IMR-90 (cell line): Measurements from ENCODE around the gene CD96. TPM values are rescaled to one million over a fixed set of nuclear protein-coding genes. Genes with fewer than 3 reads are reported as not detected.

Experiments used
- ATAC-seq: fragments of 200-7000 bp; cut with Tn5 transposase; 2 replicates; pipeline ENCODE4 v1.9.1; 2020; ENCODE audit warnings: low read depth, mild to moderate bottlenecking, moderate library complexity
- BruUV-seq: library from RNA; stranded (reverse); fragments of 400-500 nt; replicated peaks from 2 replicates; lab custom pipeline; 2021; lab: Mats Ljungman, UMichigan
- CTCF ChIA-PET: fragments of 300-600 bp; formaldehyde crosslinking; extraction: SDS; loops from one replicate; lab custom pipeline; 2021; ENCODE audit warnings: antibody characterized with exemption; lab: Yijun Ruan, JAX
- POLR2A ChIA-PET: fragments of 300-600 bp; sonication (Branson Sonifier 250); formaldehyde crosslinking; loops from one replicate; lab custom pipeline; 2022; ENCODE audit warnings: antibody characterized with exemption; ENCODE audit not compliant: unreplicated experiment; lab: Charles Lee
- DNase-seq: peaks from one replicate; pipeline ENCODE4 v3.0.0; 2013
- H2AFZ ChIP-seq: replicated peaks from 2 replicates; pipeline ENCODE3; 2013; ENCODE audit warnings: low read length, mild to moderate bottlenecking; ENCODE audit not compliant: poor library complexity
- H2AK5ac ChIP-seq: 2 replicates; pipeline ENCODE4 v1.6.1; 2013; ENCODE audit warnings: low read depth, low read length, inconsistent platforms
- H2AK9ac ChIP-seq: replicated peaks from 2 replicates; pipeline ENCODE3; 2013; ENCODE audit warnings: mild to moderate bottlenecking, low read depth, low read length, moderate library complexity; ENCODE audit not compliant: poor library complexity
- H2BK120ac ChIP-seq: 2 replicates; pipeline ENCODE4 v1.6.1; 2013; ENCODE audit warnings: low read depth, low read length, inconsistent platforms
- H2BK15ac ChIP-seq: 3 replicates; pipeline ENCODE4 v1.6.1; 2013; ENCODE audit warnings: low read depth, low read length, inconsistent platforms
- H2BK20ac ChIP-seq: 2 replicates; pipeline ENCODE4 v1.6.1; 2013; ENCODE audit warnings: low read depth, mild to moderate bottlenecking, inconsistent platforms, low read length, moderate library complexity
- H2BK5ac ChIP-seq: 2 replicates; pipeline ENCODE4 v1.6.1; 2013; ENCODE audit warnings: mild to moderate bottlenecking, low read depth, low read length, inconsistent platforms; ENCODE audit not compliant: poor library complexity, severe bottlenecking
- H3K14ac ChIP-seq: replicated peaks from 2 replicates; pipeline ENCODE4 v1.6.1; 2013; ENCODE audit warnings: low read depth, low read length, inconsistent platforms
- H3K18ac ChIP-seq: 2 replicates; pipeline ENCODE4 v1.6.1; 2013; ENCODE audit warnings: low read depth, low read length, control low read depth
- H3K23ac ChIP-seq: 2 replicates; pipeline ENCODE4 v1.6.1; 2013; ENCODE audit warnings: low read depth, low read length, inconsistent platforms
- H3K27ac ChIP-seq: 2 replicates; pipeline ENCODE4 v1.5.1; 2013; ENCODE audit warnings: mild to moderate bottlenecking, control low read depth, low read length; ENCODE audit not compliant: insufficient read depth
- H3K27me3 ChIP-seq: 2 replicates; pipeline ENCODE4 v1.6.1; 2013; ENCODE audit warnings: low read length; ENCODE audit not compliant: control insufficient read depth, insufficient read depth
- H3K36me3 ChIP-seq: 2 replicates; pipeline ENCODE4 v1.6.1; 2013; ENCODE audit warnings: low read length, mixed read lengths; ENCODE audit not compliant: control insufficient read depth, insufficient read depth
- H3K4ac ChIP-seq: 2 replicates; pipeline ENCODE4 v1.6.1; 2013; ENCODE audit warnings: low read depth, low read length, inconsistent platforms
- H3K4me1 ChIP-seq: 2 replicates; pipeline ENCODE4 v1.6.1; 2013; ENCODE audit warnings: low read length, mixed read lengths; ENCODE audit not compliant: control insufficient read depth, insufficient read depth
- H3K4me2 ChIP-seq: 2 replicates; pipeline ENCODE4 v1.6.1; 2013; ENCODE audit warnings: low read depth, mild to moderate bottlenecking, control low read depth, low read length, moderate library complexity
- H3K4me3 ChIP-seq: 2 replicates; pipeline ENCODE4 v1.5.1; 2013; ENCODE audit warnings: low read depth, mild to moderate bottlenecking, control low read depth, low read length, moderate library complexity; ENCODE audit not compliant: insufficient read depth
- H3K56ac ChIP-seq: 2 replicates; pipeline ENCODE4 v1.6.1; 2013; ENCODE audit warnings: low read length, inconsistent platforms; ENCODE audit not compliant: insufficient read depth; ENCODE audit errors: extremely low read depth
- H3K79me1 ChIP-seq, 2 experiments: 2 replicates each; pipeline ENCODE4 v1.6.1; 2013; ENCODE audit warnings: low read length in 2 of 2, inconsistent platforms in 1 of 2, low read depth in 1 of 2
- H3K9ac ChIP-seq: 2 replicates; pipeline ENCODE4 v1.6.1; 2013; ENCODE audit warnings: low read depth, low read length, control low read depth
- H3K9me1 ChIP-seq: 2 replicates; pipeline ENCODE4 v1.6.1; 2013; ENCODE audit warnings: low read length, inconsistent platforms; ENCODE audit not compliant: insufficient read depth
- H3K9me3 ChIP-seq: 2 replicates; pipeline ENCODE4 v1.6.1; 2013; ENCODE audit warnings: low read length; ENCODE audit not compliant: control insufficient read depth, insufficient read depth
- H4K20me1 ChIP-seq: 2 replicates; pipeline ENCODE4 v1.6.1; 2013; ENCODE audit warnings: low read length, inconsistent platforms; ENCODE audit not compliant: insufficient read depth
- H4K5ac ChIP-seq: 2 replicates; pipeline ENCODE4 v1.6.1; 2013; ENCODE audit warnings: mild to moderate bottlenecking, low read depth, low read length, control low read depth
- H4K8ac ChIP-seq, 2 experiments: 2 replicates each; pipeline ENCODE4 v1.6.1; 2013; ENCODE audit warnings: low read depth in 2 of 2, low read length in 2 of 2, control low read depth in 1 of 2, inconsistent platforms in 1 of 2
- H4K91ac ChIP-seq: 2 replicates; pipeline ENCODE4 v1.6.1; 2013; ENCODE audit warnings: low read depth, low read length, inconsistent platforms; ENCODE audit not compliant: insufficient read depth
- BHLHE40 ChIP-seq: fragments of 150-350 bp; IDR thresholded peaks from 2 replicates; pipeline ENCODE4 v1.6.1; 2016; ENCODE audit warnings: mild to moderate bottlenecking, low read depth, low read length
- CEBPB ChIP-seq: IDR thresholded peaks from 2 replicates; pipeline ENCODE4 v1.6.1; 2012; ENCODE audit warnings: low read depth, low read length, improper control_type of control experiment
- CHD1 ChIP-seq: IDR thresholded peaks from 2 replicates; pipeline ENCODE4 v1.6.1; 2012; ENCODE audit warnings: low read depth, low read length, improper control_type of control experiment
- CTCF ChIP-seq: conservative IDR thresholded peaks from 2 replicates; pipeline ENCODE4 v1.5.1; 2012; ENCODE audit warnings: mild to moderate bottlenecking, low read depth, low read length, improper control_type of control experiment
- ELK1 ChIP-seq: fragments of 150-350 bp; IDR thresholded peaks from 2 replicates; pipeline ENCODE4 v1.6.1; 2016; ENCODE audit warnings: low read depth, mild to moderate bottlenecking, low read length, moderate library complexity, borderline replicate concordance
- FOS ChIP-seq: fragments of 150-350 bp; IDR thresholded peaks from 2 replicates; pipeline ENCODE4 v1.6.1; 2016; ENCODE audit warnings: low read depth, low read length
- MAFK ChIP-seq: IDR thresholded peaks from 2 replicates; pipeline ENCODE4 v1.6.1; 2012; ENCODE audit warnings: low read depth, low read length, improper control_type of control experiment
- MAZ ChIP-seq: IDR thresholded peaks from 2 replicates; pipeline ENCODE4 v1.6.1; 2012; ENCODE audit warnings: low read depth, mild to moderate bottlenecking, low read length, improper control_type of control experiment, moderate library complexity, borderline replicate concordance
- MXI1 ChIP-seq: IDR thresholded peaks from 2 replicates; pipeline ENCODE4 v1.6.1; 2012; ENCODE audit warnings: low read depth, mild to moderate bottlenecking, low read length, moderate library complexity, borderline replicate concordance
- NFE2L2 ChIP-seq: fragments of 150-350 bp; IDR thresholded peaks from 2 replicates; pipeline ENCODE4 v1.6.1; 2016; ENCODE audit warnings: low read depth, mild to moderate bottlenecking, low read length
- POLR2A ChIP-seq: IDR thresholded peaks from 2 replicates; pipeline ENCODE4 v1.6.1; 2012; ENCODE audit warnings: mild to moderate bottlenecking, low read depth, low read length
- RAD21 ChIP-seq: IDR thresholded peaks from 2 replicates; pipeline ENCODE4 v1.6.1; 2012; ENCODE audit warnings: low read length, improper control_type of control experiment
- RCOR1 ChIP-seq: IDR thresholded peaks from 2 replicates; pipeline ENCODE4 v1.6.1; 2012; ENCODE audit warnings: mild to moderate bottlenecking, low read length, improper control_type of control experiment; ENCODE audit not compliant: insufficient replicate concordance
- RFX5 ChIP-seq: IDR thresholded peaks from 2 replicates; pipeline ENCODE4 v1.8.0; 2012; ENCODE audit warnings: low read depth, mild to moderate bottlenecking, low read length, moderate library complexity
- SMC3 ChIP-seq: fragments of 150-350 bp; IDR thresholded peaks from 2 replicates; pipeline ENCODE4 v1.6.1; 2016; ENCODE audit warnings: low read depth, mild to moderate bottlenecking, antibody characterized with exemption, low read length, moderate library complexity
- USF2 ChIP-seq: fragments of 150-350 bp; IDR thresholded peaks from 2 replicates; pipeline ENCODE4 v1.6.1; 2017; ENCODE audit warnings: mild to moderate bottlenecking, antibody characterized with exemption, low read length, low read depth
- dilution Hi-C: fragments of 300-500 bp; cut with HindIII; formaldehyde crosslinking; loops from one replicate; pipeline ENCODE4 v1.14.3; 2018; ENCODE audit warnings: low sequenced_read_pairs; ENCODE audit not compliant: unreplicated experiment
- in situ Hi-C: fragments of 300-500 bp; cut with MboI; formaldehyde crosslinking; loops from 3 replicates; pipeline ENCODE4 v1.14.3; 2019; ENCODE audit warnings: low sequenced_read_pairs, inconsistent platforms, mixed read lengths
- intact Hi-C: fragments of 100-400 bp; cut with micrococcal nuclease; formaldehyde crosslinking; loops from 2 replicates; pipeline ENCODE4 v1.10.0; 2022
- polyA plus RNA-seq, 3 experiments: library from polyadenylated mRNA; depleted of rRNA; stranded (reverse); fragments of >200 nt; gene quantifications; 2 replicates each; pipeline ENCODE4 v1.2.3, GENCODE V29; 2012; ENCODE audit warnings: low replicate concordance in 1 of 3
- total RNA-seq: library from RNA; depleted of rRNA; stranded (reverse); fragments of >200 nt; gene quantifications from 2 replicates; pipeline ENCODE4 v1.2.3, GENCODE V29; 2012

Gene CD96
- total and polyA plus RNA-seq, 2 of the 4 experiments (the other 2 are of a cell fraction), result 0.05 to 0.18 TPM

- Histone ChIP-seq H3K14ac (no peak overlapping the region), H3K9me1 (no peaks in the 10 kb centered on the region), H3K4me1 (no peaks in the 10 kb centered on the region), H3K18ac (no peak overlapping the region), H2AFZ (no peak overlapping the region), H3K56ac (no peak overlapping the region), H3K27me3 (peaks cover 5% of the 10 kb centered on the region; the same call in 1 of the 2 replicates), H2BK120ac (no peak overlapping the region), H3K4ac (no peak overlapping the region), H3K4me3 (no peak overlapping the region), H2AK9ac (no peak overlapping the region), H2BK15ac (no peak overlapping the region), H2BK5ac (no peak overlapping the region), H3K9me3 (no peaks in the 10 kb centered on the region), H3K9ac (no peak overlapping the region), H2BK20ac (no peak overlapping the region), H3K79me1 (no peaks in the 10 kb centered on the region), H4K20me1 (no peaks in the 10 kb centered on the region), H3K23ac (no peak overlapping the region), H4K91ac (no peak overlapping the region), H3K27ac (no peak overlapping the region), H2AK5ac (no peak overlapping the region), H4K5ac (no peak overlapping the region), H3K4me2 (no peak overlapping the region), H3K36me3 (no peaks in the 10 kb centered on the region), H4K8ac (no peak overlapping the region)
- ChIA-PET POLR2A (no interaction called here), CTCF (interaction anchor here (0.5 to 1.5 kb wide), 4 partner anchors 9 to 1018 kb away, joined by 3 to 6 read pairs (median 4); partner anchors contain the start of gene CD96)
- TF ChIP-seq NFE2L2 (no peak), FOS (no peak), POLR2A (no peak), MAFK (no peak), RFX5 (no peak), CEBPB (no peak), BHLHE40 (no peak), USF2 (no peak), RAD21 (no peak), ELK1 (no peak), MXI1 (no peak), SMC3 (no peak), CTCF (no peak), CHD1 (no peak), MAZ (no peak), RCOR1 (no peak)
- DNase-seq (no peak), ATAC-seq (no peak)
- intact Hi-C loops (no loop called here), dilution Hi-C loops (no loop called here), in situ Hi-C loops (no loop called here)
- no TSS peak for BruUV-seq
Measured at GRCh38 chr3:111568911-111569310, 26.9 kb downstream of the CD96 start.
